Activated CD8-positive, alpha-beta T cell treated with anti-CD3 and anti-CD28 coated beads for 36 hours (primary cell): Measurements from ENCODE around the gene WBP1L. TPM values are rescaled to one million over a fixed set of nuclear protein-coding genes. Genes with fewer than 3 reads are reported as not detected.

ENCODE experiments used
- ATAC-seq: fragments of 200-7000 bp; cut with Tn5 transposase; one replicate; pipeline ENCODE4 v1.10.0; 2021; ENCODE audit warnings: mild to moderate bottlenecking, moderate library complexity
- CTCF ChIA-PET: fragments of 350-600 bp; sonication (Branson Sonifier 250); formaldehyde crosslinking; loops from one replicate; lab custom pipeline; 2021; ENCODE audit warnings: antibody characterized with exemption; lab: Charles Lee
- POLR2A ChIA-PET: fragments of 350-600 bp; sonication (Branson Sonifier 250); formaldehyde crosslinking; loops from one replicate; lab custom pipeline; 2021; ENCODE audit warnings: antibody characterized with exemption; lab: Charles Lee
- DNase-seq: peaks from one replicate; pipeline ENCODE4 v3.0.0-alpha.2; 2020
- H3K27ac Mint-ChIP-seq: one replicate; pipeline ENCODE4 v1.8.0; 2021; ENCODE audit warnings: mild to moderate bottlenecking, mixed read lengths
- H3K27me3 Mint-ChIP-seq: one replicate; pipeline ENCODE4 v1.8.0; 2021; ENCODE audit warnings: mixed read lengths
- H3K36me3 Mint-ChIP-seq: one replicate; pipeline ENCODE4 v1.8.0; 2021; ENCODE audit warnings: low read depth, mixed read lengths
- H3K4me1 Mint-ChIP-seq: one replicate; pipeline ENCODE4 v1.8.0; 2021; ENCODE audit warnings: low read depth, mixed read lengths
- H3K4me3 Mint-ChIP-seq: one replicate; pipeline ENCODE4 v1.8.0; 2021; ENCODE audit warnings: mild to moderate bottlenecking, moderate library complexity, mixed read lengths
- H3K9me3 Mint-ChIP-seq: one replicate; pipeline ENCODE4 v1.8.0; 2021; ENCODE audit warnings: mixed read lengths
- intact Hi-C: fragments of 100-400 bp; cut with micrococcal nuclease; formaldehyde crosslinking; loops from one replicate; pipeline ENCODE4 v1.10.0; 2022
- total RNA-seq, 2 experiments: library from RNA; stranded (reverse); gene quantifications; one replicate each; pipeline ENCODE4 v1.2.3, GENCODE V29; 2021
- TF ChIP-seq, protein P1 (sequence below): fragments of 200-600 bp; IDR thresholded peaks from one replicate; pipeline ENCODE4 v1.8.0; 2022; ENCODE audit warnings: antibody characterized with exemption, mild to moderate bottlenecking

Gene WBP1L
- total RNA-seq, 2 experiments from 2014 or later: 11.4 to 12.7 TPM

DNA sequence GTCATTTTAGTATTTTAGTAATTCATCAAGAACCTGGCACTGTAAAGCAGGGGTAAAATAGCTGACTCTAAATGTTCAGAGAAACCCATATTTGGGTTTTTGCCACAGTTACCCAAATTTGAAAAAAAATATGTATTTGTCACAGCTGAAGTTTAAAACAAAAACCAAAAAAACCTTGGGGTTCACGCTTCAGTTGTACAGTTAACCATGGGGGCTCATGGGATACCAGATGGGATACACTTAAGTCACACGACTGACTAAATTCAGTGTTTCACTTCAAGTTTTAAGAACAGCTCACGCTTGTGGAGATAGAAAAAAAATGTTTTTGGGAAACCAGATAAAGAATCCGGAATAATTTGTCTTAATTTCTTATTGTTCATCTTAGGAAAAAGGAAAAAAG is 31.7 kb upstream of the WBP1L start:
- no peak for DNase-seq
- peaks cover 47% of the 10 kb centered on the region for H3K4me1 Mint-ChIP-seq
- CTCF ChIA-PET: interaction anchor here (1.1 to 3.7 kb wide), 6 partner anchors 10 to 483 kb away, joined by 3 to 20 read pairs (median 4); no protein-coding TSS in a partner anchor

GRCh38 chr10:102712843-102713538 is 30.8 kb upstream of the WBP1L start:
- Mint-ChIP-seq H3K4me1 (peaks cover 51% of the 10 kb centered on the region), H3K4me3 (peak overlapping the region; percentile 82), H3K9me3 (no peaks in the 10 kb centered on the region), H3K36me3 (peaks cover 17% of the 10 kb centered on the region), H3K27me3 (no peaks in the 10 kb centered on the region), H3K27ac (peak overlapping the region; percentile 93)
- TF ChIP-seq, protein P1, sequence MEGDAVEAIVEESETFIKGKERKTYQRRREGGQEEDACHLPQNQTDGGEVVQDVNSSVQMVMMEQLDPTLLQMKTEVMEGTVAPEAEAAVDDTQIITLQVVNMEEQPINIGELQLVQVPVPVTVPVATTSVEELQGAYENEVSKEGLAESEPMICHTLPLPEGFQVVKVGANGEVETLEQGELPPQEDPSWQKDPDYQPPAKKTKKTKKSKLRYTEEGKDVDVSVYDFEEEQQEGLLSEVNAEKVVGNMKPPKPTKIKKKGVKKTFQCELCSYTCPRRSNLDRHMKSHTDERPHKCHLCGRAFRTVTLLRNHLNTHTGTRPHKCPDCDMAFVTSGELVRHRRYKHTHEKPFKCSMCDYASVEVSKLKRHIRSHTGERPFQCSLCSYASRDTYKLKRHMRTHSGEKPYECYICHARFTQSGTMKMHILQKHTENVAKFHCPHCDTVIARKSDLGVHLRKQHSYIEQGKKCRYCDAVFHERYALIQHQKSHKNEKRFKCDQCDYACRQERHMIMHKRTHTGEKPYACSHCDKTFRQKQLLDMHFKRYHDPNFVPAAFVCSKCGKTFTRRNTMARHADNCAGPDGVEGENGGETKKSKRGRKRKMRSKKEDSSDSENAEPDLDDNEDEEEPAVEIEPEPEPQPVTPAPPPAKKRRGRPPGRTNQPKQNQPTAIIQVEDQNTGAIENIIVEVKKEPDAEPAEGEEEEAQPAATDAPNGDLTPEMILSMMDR: no peak
- ChIA-PET CTCF (interaction anchor here (0.7 to 3.7 kb wide), 20 partner anchors 7 to 205 kb away, joined by 3 to 20 read pairs (median 4); partner anchors contain the start of genes CNNM2 and TRIM8), POLR2A (interaction anchor here (0.8 to 3.4 kb wide), 13 partner anchors 8 to 74 kb away, joined by 3 to 27 read pairs (median 3); partner anchors contain the start of genes TRIM8 and WBP1L)
- DNase-seq (no peak), ATAC-seq (no peak)
- intact Hi-C loops: loop anchor here (5.0 kb wide), 2 partner anchors 36 to 66 kb away; no protein-coding TSS in a partner anchor

More for the DNA sequence above, 31.7 kb upstream of the WBP1L start:
- peak overlapping the region; percentile 82 for H3K4me3 Mint-ChIP-seq
- intact Hi-C loops: loop anchor here (5.0 kb wide), 2 partner anchors 35 to 65 kb away; no protein-coding TSS in a partner anchor
- TF ChIP-seq, protein P1: no peak
- ATAC-seq: no peak
- H3K27ac Mint-ChIP-seq: peak overlapping the region; percentile 74
- POLR2A ChIA-PET: interaction anchor here (1.2 to 2.1 kb wide), 5 partner anchors 37 to 67 kb away, joined by 3 to 6 read pairs (median 5); partner anchors contain the start of gene TRIM8
- H3K36me3 Mint-ChIP-seq: peaks cover 15% of the 10 kb centered on the region
- H3K9me3 Mint-ChIP-seq: no peaks in the 10 kb centered on the region
- no peaks in the 10 kb centered on the region for H3K27me3 Mint-ChIP-seq

- TF ChIP-seq, protein P1: peak; percentile 65
- intact Hi-C loops: loop anchor here (5.0 kb wide), 2 partner anchors 36 to 66 kb away; no protein-coding TSS in a partner anchor
- peaks cover 17% of the 10 kb centered on the region for H3K36me3 Mint-ChIP-seq
- peak; percentile 57 for ATAC-seq
- no peaks in the 10 kb centered on the region for H3K27me3 Mint-ChIP-seq
- ChIA-PET CTCF (interaction anchor here (0.7 to 3.7 kb wide), 25 partner anchors 8 to 210 kb away, joined by 3 to 20 read pairs (median 3); partner anchors contain the start of genes CNNM2 and TRIM8), POLR2A (interaction anchor here (0.8 to 3.4 kb wide), 12 partner anchors 9 to 75 kb away, joined by 3 to 27 read pairs (median 4); partner anchors contain the start of genes TRIM8 and WBP1L)
- peak overlapping the region; percentile 82 for H3K4me3 Mint-ChIP-seq
- DNase-seq: no peak
- H3K27ac Mint-ChIP-seq: peak overlapping the region; percentile 93
- H3K9me3 Mint-ChIP-seq: no peaks in the 10 kb centered on the region
- H3K4me1 Mint-ChIP-seq: peaks cover 53% of the 10 kb centered on the region
Measured at GRCh38 chr10:102713539-102713813, 30.3 kb upstream of the WBP1L start.

- Mint-ChIP-seq H3K27me3 (no peaks in the 10 kb centered on the region), H3K4me1 (peaks cover 56% of the 10 kb centered on the region), H3K4me3 (peak within 1 kb of the TSS; percentile 82), H3K27ac (peak within 1 kb of the TSS; percentile 93), H3K9me3 (no peaks in the 10 kb centered on the region), H3K36me3 (peaks cover 17% of the 10 kb centered on the region)
- ATAC-seq (peak; percentile 90), DNase-seq (peak; percentile 99)
- ChIA-PET POLR2A (interaction anchor here (0.7 to 3.4 kb wide), 17 partner anchors 9 to 293 kb away, joined by 3 to 27 read pairs (median 3); partner anchors contain the start of genes CUEDC2, FBXL15, TRIM8 and WBP1L), CTCF (interaction anchor here (0.7 to 3.7 kb wide), 30 partner anchors 8 to 211 kb away, joined by 3 to 20 read pairs (median 4); partner anchors contain the start of gene TRIM8)
- TF ChIP-seq, protein P1: peak; percentile 43
- intact Hi-C loops: loop anchor here (5.0 kb wide), 2 partner anchors 37 to 67 kb away; no protein-coding TSS in a partner anchor
Measured at GRCh38 chr10:102713814-102714620, 29.7 kb upstream of the WBP1L start, which contains the start of gene ARL3. Gene ARL3, minus strand, starts transcription at chr10:102714397. Its CDS starts 122 bp downstream, at chr10:102714275.
